Nephron (organoid): ENCODE measurements around the gene NEU3.
"Not testable (repeated sequence)": the region's sequence is repeated elsewhere in the genome, so short reads cannot be mapped to it uniquely, and the experiment has no call there.

Experiments
- H3K27ac Mint-ChIP-seq, 3 experiments: 2 replicates each; pipeline ENCODE4 v1.8.0; 2020; ENCODE audit warnings: mixed read lengths in 3 of 3, mild to moderate bottlenecking in 2 of 3, moderate library complexity in 1 of 3
- H3K27me3 Mint-ChIP-seq: 2 replicates; pipeline ENCODE4 v1.8.0; 2021; ENCODE audit warnings: low read depth, mild to moderate bottlenecking, moderate library complexity, mixed read lengths
- H3K36me3 Mint-ChIP-seq: 2 replicates; pipeline ENCODE4 v1.8.0; 2020; ENCODE audit warnings: low read depth, mixed read lengths
- H3K4me1 Mint-ChIP-seq: 2 replicates; pipeline ENCODE4 v1.8.0; 2020; ENCODE audit warnings: mixed read lengths
- H3K4me3 Mint-ChIP-seq, 3 experiments: 2 replicates each; pipeline ENCODE4 v1.8.0; 2020; ENCODE audit warnings: mild to moderate bottlenecking in 3 of 3, mixed read lengths in 3 of 3, moderate library complexity in 2 of 3
- H3K9me3 Mint-ChIP-seq: 2 replicates; pipeline ENCODE4 v1.8.0; 2020; ENCODE audit warnings: mixed read lengths
- TF ChIP-seq, protein P1 (sequence below), 3 experiments: fragments of 200-600 bp; sonication (generic); IDR thresholded peaks; one replicate each; pipeline ENCODE4 v1.5.0; 2021; ENCODE audit warnings: antibody characterized with exemption in 3 of 3; ENCODE audit not compliant: unreplicated experiment in 3 of 3

Gene NEU3

DNA sequence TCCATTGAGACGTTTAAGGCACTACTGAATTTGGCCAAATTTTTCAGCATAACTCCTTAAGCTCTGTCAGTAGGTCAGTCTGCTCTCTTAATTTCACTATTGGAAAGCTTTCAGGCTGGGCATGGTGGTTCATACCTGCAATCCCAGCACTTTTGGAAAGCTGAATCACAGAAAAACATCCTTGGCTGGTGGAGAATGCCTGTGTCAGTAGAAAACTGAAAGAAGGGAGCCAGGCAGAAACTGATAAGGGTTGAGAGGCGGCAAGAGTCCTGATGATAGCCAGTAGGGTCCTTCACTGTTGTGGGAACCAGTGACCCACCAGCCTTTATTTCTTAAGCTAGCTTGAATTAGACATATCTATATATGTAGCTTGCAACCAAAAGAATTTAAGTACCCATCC is 22.6 kb downstream of the NEU3 start:
- TF ChIP-seq, protein P1, sequence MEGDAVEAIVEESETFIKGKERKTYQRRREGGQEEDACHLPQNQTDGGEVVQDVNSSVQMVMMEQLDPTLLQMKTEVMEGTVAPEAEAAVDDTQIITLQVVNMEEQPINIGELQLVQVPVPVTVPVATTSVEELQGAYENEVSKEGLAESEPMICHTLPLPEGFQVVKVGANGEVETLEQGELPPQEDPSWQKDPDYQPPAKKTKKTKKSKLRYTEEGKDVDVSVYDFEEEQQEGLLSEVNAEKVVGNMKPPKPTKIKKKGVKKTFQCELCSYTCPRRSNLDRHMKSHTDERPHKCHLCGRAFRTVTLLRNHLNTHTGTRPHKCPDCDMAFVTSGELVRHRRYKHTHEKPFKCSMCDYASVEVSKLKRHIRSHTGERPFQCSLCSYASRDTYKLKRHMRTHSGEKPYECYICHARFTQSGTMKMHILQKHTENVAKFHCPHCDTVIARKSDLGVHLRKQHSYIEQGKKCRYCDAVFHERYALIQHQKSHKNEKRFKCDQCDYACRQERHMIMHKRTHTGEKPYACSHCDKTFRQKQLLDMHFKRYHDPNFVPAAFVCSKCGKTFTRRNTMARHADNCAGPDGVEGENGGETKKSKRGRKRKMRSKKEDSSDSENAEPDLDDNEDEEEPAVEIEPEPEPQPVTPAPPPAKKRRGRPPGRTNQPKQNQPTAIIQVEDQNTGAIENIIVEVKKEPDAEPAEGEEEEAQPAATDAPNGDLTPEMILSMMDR (IDR thresholded peaks at IDR 0.05; ENCODE audit: unreplicated experiment in 3 of 3) = no peak
- no peak overlapping the region for H3K27ac Mint-ChIP-seq
- no peaks in the 10 kb centered on the region for H3K27me3 Mint-ChIP-seq
- no peak overlapping the region for H3K4me3 Mint-ChIP-seq
- no peaks in the 10 kb centered on the region for H3K4me1 Mint-ChIP-seq
- peaks cover 19% of the 10 kb centered on the region for H3K36me3 Mint-ChIP-seq
- H3K9me3 Mint-ChIP-seq = no peaks in the 10 kb centered on the region

- Mint-ChIP-seq H3K27me3 (no peaks in the 10 kb centered on the region), H3K4me3 (no peak overlapping the region), H3K4me1 (no peaks in the 10 kb centered on the region), H3K27ac (no peak overlapping the region), H3K9me3 (no peaks in the 10 kb centered on the region), H3K36me3 (peaks cover 18% of the 10 kb centered on the region)
- TF ChIP-seq, protein P1 (IDR thresholded peaks at IDR 0.05; ENCODE audit: unreplicated experiment in 3 of 3) = no peak
Observed at GRCh38 chr11:75011872-75012271, 23.1 kb downstream of the NEU3 start.

GRCh38 chr11:75013051-75013450 is 24.3 kb downstream of the NEU3 start:
- peaks cover under 1% of the 10 kb centered on the region for H3K9me3 Mint-ChIP-seq
- H3K4me1 Mint-ChIP-seq = no peaks in the 10 kb centered on the region
- H3K27ac Mint-ChIP-seq = no peak overlapping the region
- no peak overlapping the region for H3K4me3 Mint-ChIP-seq
- no peaks in the 10 kb centered on the region for H3K27me3 Mint-ChIP-seq
- H3K36me3 Mint-ChIP-seq = peaks cover 11% of the 10 kb centered on the region
- TF ChIP-seq, protein P1 (IDR thresholded peaks at IDR 0.05; ENCODE audit: unreplicated experiment in 3 of 3) = no peak

DNA sequence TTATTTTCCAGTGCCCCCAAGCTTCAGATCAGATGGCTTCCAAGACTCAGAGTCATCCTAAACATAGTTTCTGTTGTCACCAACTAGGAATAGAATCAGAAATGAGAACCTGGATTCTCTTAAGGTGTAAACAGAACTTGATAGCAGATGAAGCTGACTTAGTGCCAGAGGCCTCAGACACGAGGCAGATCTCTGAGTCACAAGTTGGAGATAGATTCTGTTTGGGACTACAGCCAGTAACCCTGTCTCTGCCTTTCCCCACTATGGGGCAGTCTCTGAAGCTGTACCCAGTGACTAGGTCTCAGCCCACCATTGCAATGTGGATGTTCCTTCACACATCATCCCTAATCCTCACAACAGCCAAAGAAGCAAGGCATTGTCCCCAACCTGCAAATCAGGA is 25.4 kb downstream of the NEU3 start:
- H3K36me3 Mint-ChIP-seq = peaks cover 14% of the 10 kb centered on the region
- TF ChIP-seq, protein P1 (IDR thresholded peaks at IDR 0.05; ENCODE audit: unreplicated experiment in 3 of 3) = no peak
- H3K9me3 Mint-ChIP-seq = peaks cover 8% of the 10 kb centered on the region
- no peaks in the 10 kb centered on the region for H3K4me1 Mint-ChIP-seq
- no peak overlapping the region for H3K27ac Mint-ChIP-seq
- H3K27me3 Mint-ChIP-seq = no peaks in the 10 kb centered on the region
- H3K4me3 Mint-ChIP-seq = no peak overlapping the region

GRCh38 chr11:75019200-75019599 is 30.5 kb downstream of the NEU3 start:
- H3K9me3 Mint-ChIP-seq = peaks cover 12% of the 10 kb centered on the region
- H3K4me3 Mint-ChIP-seq, H3K4me1 Mint-ChIP-seq, H3K27me3 Mint-ChIP-seq, H3K27ac Mint-ChIP-seq: not testable (repeated sequence)
- H3K36me3 Mint-ChIP-seq = peaks cover 20% of the 10 kb centered on the region

- H3K27me3 Mint-ChIP-seq, H3K4me1 Mint-ChIP-seq, H3K4me3 Mint-ChIP-seq, H3K27ac Mint-ChIP-seq: not testable (repeated sequence)
- H3K9me3 Mint-ChIP-seq = peaks cover 12% of the 10 kb centered on the region
- H3K36me3 Mint-ChIP-seq = peaks cover 20% of the 10 kb centered on the region
Observed at GRCh38 chr11:75020328-75020727, 31.6 kb downstream of the NEU3 start.

DNA sequence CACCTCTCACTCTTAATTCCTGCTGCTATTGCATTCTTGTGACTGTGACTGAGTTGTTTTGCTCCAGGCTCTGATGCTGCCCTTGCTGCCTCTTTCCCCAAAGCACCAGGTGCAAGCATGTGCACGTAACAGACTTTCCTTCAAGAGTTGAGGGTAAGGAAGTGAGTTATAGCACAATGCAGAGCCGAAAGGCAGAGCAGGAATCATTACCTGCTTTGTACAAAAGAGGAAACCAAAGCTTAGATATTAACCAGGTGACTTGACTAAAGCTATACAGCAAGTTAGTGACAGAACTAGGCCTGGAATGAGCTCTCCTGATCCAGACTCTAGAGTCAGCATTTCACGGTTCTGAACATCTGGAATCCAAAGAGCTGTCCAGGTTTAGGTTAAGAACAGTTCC is 33.6 kb downstream of the NEU3 start:
- Mint-ChIP-seq H3K27me3 (peaks cover 4% of the 10 kb centered on the region), H3K9me3 (peaks cover 12% of the 10 kb centered on the region)

More for the DNA sequence above, 33.6 kb downstream of the NEU3 start:
- Mint-ChIP-seq H3K4me3 (no peak overlapping the region), H3K27ac (peak overlapping the region; percentile 81 to 92 (median 90)), H3K36me3 (peaks cover 15% of the 10 kb centered on the region), H3K4me1 (no peaks in the 10 kb centered on the region)
- TF ChIP-seq, protein P1 (IDR thresholded peaks at IDR 0.05; ENCODE audit: unreplicated experiment in 3 of 3) = no peak
